HG03432 (cell line): ENCODE data around the gene PAX7.

Experiments used
- ATAC-seq: cut with Tn5 transposase; IDR thresholded peaks from one replicate; pipeline ENCODE4 v1.9.1; 2021; ENCODE audit warnings: mild to moderate bottlenecking, moderate library complexity; ENCODE audit not compliant: unreplicated experiment

PAX7 gene

DNA sequence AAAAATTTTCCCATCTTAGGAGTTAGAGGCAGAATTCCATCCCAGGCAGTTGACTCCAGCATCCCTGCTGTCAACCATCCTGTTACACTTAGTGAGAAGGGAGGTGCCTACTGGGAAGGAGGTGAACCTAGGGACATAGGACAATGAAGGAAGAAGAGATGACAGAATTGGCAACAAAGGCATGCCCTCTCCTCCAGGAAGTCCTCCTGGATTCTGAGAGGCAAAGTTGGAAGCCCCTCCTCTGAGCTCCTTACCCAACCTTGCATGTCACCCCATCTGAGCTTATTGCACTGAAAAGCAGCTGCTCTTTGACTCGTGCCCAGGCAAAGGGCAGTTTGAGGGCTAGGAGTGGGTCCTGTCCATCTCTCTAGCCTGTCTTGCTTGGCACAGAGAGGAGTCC lies 66.9 kb downstream of the PAX7 start:
- ATAC-seq: no peak

DNA sequence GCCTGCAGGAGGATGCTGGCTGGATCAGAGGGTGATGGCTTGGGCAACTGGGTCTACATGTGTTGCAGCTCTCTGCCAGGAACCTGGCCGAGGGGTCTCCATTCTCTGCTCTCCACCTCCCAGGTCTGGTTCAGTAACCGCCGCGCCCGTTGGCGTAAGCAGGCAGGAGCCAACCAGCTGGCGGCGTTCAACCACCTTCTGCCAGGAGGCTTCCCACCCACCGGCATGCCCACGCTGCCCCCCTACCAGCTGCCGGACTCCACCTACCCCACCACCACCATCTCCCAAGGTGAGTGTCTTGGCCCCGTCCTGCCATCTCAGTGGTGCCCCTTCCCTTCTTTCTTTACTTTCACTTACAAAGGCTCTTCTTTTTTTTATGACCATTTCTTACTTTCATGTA lies 69.9 kb downstream of the PAX7 start:
- no peak for ATAC-seq

DNA sequence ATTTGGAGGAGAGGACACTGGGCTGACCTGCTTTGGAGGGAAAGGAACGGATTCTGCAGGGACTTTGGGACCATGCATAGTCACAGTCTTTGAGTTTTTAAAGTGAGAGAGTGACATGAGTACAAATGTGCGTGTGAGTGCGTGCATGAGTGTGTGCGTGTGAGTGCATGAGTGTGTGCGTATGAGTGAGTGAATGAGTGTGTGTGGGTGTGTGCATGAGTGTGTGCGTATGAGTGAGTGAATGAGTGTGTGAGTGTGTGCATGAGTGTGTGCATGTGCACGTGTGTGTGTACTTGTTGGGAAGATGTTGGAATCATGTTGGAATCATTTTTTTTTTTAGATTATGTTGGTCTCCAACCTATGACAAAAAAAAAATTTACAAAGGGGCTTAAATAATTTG lies 70.5 kb downstream of the PAX7 start:
- no peak for ATAC-seq

DNA sequence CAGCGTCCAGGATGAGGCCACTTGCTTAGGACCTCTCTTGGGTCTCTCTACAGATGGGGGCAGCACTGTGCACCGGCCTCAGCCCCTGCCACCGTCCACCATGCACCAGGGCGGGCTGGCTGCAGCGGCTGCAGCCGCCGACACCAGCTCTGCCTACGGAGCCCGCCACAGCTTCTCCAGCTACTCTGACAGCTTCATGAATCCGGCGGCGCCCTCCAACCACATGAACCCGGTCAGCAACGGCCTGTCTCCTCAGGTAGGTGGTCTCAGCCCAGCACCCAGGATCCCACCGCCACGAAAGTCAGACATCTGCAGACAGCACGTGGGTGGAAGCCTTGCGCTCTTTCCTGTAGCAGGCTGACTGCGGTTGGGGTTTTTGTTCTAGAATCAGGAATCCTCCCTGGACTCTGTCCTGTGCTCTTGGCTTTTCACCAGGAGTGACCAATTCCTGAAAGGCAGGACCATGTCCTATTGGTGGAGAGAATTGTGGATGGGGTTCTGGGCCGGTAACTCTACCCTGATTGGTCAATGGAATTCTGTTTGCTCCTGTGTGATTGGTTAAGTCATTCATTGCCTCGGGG lies 72.5 kb downstream of the PAX7 start:
- ATAC-seq: no peak

DNA sequence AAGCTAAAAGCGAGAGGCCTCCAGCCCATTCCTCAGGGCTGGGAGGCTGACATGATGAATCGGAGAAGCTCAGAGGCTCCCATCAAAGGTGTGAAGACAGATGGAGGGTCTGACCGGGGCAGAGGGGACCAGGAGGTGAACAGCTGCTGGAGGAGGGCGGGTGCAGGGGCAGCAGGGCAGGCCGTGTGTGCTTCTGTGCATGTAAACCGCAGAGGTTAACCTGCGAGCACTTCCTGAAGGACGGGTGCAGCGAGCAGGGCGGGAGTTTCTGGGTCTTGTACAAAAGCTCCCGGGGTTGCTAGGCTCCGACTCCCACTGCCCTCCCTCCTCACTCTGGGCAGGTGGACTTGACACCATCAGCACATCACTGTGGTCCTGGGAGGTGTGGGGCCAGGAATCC lies 75.2 kb downstream of the PAX7 start:
- no peak for ATAC-seq

DNA sequence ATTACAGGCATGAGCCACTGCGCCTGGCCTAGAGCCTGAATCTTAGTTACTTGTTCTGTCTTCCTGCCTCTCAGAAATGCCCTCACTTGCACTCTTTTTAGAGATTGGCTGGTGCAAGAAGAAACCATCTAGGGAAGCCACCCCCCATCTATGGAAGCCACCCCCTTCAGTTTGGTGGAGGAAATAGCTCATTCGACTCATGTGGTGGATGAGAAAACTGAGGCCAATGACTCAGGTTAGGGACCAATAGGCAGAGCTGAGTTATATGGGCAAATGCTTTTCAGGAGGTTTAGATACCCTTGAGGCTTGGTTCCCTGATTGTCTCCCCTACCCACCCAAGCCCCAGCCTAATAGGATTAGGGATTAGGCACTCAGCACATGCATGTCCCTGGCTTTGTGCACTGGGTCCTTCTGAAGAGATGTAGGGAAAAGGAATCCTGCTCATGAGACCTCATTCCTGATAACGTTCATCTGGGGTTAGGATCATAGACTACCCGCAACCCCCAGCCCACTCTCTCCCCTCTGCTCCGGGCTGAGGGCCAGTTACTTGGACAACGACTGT lies 77.1 kb downstream of the PAX7 start:
- no peak for ATAC-seq

DNA sequence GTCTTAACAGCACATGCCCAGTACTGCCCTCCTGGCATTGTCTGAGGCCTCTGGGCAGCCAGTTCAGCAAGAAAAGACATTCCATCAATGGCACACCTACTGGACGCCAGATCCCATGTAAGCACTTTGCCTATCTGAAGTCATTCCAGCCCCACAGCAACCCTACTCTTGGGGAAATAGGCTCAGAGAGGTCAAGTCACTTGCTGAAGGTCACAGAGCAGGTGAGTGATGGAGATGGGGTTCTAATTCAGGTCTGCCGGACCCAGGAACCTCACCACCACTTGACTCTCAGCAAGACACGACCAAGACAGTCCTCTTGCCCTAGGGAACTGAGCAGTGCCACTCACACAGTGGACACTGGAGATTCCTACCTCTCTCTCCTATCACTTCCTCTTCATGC lies 79.4 kb downstream of the PAX7 start:
- ATAC-seq: no peak

DNA sequence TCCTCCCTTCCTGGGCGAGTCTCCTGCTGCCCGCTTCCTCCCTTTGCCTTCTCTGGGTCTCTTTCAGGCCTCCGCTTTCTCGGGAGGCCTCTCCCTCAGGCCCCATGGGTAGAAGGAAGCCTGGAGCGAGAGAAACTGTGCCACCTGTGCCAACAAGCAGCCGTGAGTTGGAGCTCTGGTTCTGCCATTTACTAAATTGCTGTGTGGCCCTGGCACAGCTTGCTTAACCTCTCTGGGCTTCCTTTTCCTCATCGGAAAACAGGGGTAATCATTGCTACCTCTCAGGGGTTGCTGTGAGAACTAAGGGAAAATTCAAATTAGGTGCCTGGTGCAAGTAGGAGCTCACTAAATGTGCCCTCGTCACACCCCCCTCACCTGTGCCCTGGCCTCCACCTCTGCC lies 80.4 kb downstream of the PAX7 start:
- no peak for ATAC-seq

DNA sequence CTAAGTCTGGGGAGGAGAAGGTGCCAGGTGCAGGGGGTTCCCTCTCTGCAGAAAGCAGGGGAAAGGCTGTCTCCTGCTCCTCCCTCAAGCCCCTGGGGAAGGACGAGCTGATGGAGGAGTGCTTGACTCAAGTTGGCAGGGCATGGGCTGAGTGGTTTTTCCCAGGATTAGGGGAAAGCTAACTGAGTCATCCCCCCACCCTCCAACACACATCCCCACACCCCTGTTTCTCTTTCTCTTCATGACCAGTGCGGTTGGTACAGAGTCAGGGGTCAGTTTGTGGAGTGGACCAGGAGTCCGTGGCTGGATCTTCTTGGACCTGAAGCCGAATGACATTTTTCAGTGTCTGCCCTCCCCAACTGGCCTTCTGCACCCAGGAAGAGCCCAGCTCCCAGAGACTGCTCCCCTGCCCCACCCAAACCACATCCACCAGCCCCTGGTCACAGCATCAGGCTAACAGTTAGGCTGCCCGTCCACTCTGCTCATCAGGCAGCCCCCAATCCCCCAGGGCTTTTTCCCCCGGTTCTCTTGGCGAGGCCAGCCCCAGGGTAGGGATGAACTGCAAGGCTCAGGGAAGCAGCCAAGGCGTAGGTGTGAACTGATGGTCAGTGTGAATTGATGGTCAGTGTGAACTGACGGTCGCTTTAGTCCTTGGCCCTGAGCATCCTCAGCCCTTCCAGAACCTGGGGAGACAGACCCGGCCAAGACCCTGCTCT lies 81.0 kb downstream of the PAX7 start:
- no peak for ATAC-seq

DNA sequence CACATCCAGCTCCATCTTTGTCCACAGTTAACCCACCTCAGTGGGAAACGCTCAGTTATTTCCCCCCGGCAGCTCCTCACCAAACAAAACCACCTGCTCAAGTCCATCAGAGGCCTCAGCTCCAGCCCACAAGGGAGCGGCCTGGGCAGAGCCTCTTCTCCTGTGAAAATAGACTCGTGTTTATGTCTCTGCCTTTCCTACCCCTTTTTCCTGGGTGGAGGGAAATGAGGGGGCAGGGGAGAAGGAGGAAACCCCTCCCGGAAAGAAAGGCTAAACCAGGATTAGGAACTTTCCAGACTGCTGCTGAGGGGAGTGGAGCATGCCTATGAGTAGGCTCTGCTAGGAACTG lies 81.6 kb downstream of the PAX7 start:
- ATAC-seq: no peak

DNA sequence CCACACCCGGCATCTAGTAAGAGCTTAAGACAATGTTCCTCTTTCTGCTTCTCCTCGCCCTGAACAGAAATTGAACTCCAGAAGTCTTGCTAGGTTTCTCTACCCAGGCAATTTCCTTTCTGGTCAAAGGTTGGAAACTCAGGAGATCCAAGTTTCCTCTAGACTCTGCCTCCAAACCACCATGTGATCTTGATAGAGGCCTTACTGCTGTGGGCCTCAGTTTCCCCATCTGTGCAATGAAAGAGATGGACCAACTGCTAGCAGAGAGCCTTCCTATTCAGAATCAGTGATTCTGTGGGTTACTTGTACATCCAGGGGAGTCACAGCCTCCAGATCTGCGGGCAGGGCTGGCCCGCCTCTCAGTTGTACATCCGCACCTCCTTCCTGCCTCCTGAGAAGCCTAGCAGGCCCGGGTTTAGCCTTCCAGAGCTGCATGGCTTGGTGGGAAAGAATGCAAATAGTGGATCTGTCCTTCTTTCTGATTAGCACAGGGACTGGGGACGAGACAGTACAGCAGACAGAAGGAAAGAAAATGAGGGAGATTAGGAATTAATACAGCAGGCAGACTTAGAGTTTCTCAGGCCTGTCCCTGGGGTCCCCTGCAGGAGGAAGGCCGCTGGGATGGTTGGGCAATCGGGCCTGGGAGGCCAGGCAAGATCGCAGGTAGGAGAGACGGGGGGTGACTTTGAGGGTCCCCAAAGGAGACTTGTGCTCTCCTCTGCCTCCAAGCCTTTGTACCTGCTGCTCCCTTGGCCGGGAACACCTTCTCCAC lies 83.9 kb downstream of the PAX7 start:
- ATAC-seq: no peak

DNA sequence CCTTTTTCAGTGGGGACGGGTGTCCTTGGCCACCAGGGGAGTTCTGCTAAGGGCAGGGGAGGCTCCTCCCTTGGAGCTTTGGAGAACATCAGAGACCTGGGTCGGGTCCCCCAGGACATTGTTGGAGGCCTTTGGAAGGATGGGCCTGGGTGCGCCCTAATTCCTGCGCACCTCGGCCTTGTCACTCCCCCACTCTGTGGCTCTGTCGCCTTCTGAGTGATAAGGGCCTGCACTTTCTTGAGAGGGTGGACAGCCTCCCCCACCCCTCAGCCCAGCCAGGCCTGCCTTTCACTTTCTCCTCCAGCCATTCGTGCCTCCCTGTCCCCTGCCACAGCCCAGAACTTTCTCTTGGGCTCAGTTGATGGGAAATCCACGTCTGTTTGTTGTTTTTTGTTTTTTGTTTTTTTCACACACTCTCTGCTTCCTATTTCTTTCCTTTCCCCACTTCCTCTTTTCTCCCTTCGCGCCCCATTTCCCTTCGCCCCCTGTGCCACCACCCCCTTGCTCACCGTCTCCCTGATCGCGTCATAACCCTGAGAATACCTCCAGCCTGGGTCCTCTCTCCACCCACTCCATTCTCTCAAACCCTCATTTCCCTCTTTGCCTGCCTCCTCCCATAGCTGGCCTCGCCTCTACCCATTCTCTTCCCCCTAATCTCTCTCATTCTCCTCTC lies 85.6 kb downstream of the PAX7 start:
- no peak for ATAC-seq

DNA sequence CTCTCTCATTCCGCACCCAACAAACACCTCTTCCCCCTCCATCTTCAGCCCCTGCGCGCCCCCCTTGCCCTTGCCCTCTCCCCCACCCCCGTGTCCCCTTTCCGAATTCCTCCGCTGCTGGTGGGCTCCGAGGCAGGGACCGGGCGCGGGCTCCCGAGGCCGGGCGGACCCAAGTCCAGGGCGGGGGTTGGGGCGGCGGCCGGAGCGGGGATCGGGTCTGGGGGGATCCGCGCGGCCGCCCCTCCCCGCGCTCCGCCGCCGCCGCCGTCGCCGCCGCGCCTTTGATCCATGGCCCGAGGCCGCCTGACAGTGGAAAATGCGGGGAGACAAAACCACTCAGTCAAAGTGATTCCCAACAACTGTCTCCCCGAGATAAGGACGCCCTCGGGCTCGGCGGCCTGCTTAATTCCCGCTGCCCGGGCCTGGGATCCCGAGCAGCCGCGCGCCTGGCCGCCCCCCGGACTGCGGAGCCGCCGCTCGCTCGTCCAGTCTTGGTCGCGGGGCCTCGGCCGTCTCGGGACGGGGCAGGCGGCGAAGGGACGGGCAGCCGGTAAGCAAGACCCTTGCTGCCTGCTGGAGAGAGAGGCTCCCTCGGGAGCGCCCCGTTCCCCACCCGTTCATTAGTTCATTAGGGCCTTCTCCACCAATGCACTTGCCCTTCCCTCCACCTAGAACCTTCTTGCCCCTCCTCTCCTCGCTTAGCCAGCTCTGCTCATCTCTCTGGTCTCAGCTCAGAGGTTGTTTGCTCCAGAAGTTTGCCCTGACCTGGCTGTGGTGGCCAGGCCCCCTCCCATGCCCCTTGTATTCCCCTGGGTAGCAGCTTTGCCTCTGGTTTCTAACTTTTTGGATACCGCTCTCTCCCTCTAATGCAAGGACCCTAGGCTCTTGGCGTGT lies 86.4 kb downstream of the PAX7 start:
- ATAC-seq: no peak

DNA sequence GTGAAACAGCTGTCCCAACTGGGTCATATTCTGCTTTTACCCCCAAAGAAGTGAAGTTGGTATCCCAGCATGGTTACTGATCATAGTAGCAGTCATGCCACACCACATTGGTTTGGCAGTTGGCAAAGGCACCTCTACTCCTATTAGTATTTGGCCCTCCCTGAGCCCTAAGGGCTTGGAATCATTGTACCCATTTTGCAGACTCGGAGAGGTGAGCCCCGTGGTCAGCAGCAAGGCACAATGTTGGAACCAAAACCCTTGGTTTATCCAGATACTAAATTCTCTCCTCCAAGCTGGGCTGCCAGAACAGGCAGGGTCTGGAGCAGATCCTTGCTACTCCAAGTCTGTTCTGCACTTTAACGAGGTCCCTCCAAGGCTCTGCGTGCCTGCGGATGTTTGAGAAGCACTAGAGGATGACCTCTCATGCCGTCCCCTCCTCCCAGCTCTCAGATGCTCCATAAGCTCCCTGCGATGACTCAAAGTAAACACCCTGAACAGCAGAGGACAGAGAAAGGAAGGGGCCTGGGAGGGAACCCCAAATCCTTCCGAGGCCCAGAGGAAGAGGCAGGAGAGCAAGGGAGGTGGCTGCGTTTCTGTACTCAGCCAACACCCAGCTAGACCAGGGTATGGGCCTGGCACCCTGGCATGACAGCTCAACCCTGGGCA lies 89.3 kb downstream of the PAX7 start:
- ATAC-seq: no peak

DNA sequence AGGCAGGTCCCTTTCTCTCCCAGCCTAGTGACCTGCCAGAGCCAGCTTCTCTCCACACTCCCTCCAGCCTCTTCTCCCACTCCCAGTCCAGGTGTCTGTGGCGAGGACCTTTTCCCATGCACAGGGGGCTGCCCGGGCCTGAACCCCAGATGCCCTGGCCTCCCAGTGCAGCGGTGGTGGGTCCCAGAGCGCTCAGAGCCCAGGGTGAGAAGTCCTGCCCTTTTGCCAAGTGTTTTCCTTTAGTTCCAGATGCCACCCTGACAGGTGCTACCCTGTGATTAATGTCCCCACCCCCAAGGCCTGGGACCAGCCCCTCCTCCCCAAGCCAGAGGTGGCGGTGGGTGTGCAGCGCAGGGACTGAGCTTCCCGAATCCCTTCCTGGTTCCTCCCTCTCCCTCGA lies 90.4 kb downstream of the PAX7 start:
- ATAC-seq: no peak

DNA sequence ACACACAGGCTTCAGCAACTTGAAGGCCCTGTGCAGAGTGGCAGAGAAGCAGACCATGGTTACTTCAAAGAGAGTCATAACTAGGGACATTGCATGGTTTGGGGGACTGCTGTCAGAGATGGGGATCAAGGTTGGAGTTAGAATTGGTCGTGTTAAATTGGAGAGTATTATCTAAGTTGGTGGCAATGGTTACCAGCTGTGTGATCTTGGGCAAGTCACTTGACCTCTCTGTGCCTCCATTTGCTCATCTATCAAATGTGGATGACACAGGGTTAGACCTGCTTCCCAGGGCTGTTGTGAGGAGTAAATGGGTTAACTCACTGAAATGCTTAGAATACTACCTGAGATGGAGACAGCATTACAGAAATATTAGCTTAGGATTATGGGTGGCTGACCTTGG lies 91.1 kb downstream of the PAX7 start:
- ATAC-seq: no peak

DNA sequence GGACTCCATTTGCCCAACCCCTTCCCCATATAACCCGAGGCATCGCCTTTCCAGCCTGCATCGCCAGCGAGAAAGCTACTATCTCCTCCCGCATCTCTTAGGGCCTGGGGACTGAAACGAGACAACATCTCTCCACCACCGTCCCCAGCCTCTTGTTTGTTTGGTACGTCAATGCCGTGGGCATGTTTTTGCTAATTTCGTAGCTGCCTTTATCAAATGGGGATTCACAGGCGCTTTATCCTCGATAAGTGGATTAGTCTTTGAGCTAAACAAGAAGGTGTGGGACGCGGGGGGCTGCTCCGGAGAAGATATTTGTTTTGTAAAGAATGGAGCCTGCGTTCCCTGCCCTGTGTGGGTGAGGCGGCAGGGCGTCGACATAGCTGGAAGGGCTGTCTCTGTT lies 91.6 kb downstream of the PAX7 start:
- ATAC-seq: no peak

DNA sequence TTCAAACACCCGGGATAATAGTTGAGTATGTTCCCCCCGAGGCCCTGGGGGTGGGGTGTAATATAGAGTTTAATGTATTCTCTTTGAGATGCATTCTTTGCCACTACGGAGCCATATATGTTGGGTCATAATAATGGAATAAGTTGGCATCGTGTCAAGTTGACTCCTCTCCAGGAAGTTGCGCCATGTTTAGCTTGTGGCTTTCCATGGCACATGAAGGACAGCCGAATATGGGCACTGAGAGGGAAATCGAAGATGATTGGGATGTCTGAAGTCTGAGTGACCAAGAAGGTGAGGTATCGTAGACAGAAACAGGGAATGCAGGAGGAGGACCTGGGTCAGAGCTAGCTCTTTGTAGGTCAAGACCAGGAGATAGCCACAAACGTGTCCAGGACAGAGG lies 92.6 kb downstream of the PAX7 start:
- ATAC-seq: no peak

DNA sequence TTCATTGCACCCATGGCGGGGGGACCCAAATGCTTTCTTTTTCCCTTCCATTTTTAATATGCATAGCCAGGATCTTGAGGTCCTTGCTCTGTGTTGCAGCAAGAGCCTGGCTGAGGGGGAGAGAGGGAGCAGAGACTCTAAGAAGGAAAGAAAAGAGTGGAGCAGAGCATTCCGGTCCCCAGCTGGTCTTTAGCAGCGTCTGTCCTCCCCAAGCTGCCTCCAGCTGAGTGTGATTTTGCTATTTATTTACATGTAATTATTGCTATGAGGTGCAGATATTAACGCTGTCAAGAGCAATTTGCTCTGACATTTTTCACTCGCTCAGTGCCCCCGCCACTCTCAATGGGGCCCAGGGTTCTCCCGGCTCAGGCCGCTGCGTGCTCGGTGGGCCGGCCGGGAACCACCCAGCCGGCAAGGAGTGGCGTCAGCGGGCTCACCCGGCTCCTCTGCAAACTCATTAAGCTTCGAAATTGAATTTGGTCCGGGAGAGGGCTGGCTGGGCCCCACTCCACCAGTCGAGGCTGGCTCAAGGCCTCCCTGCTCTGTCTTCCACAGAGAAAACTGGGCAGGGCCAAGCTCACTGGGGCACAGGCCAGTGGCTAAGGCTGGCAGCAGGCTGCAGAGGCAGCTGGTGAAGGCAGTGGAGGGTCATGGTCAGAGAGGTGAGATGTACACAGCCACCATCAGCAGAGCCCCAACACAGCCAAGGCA lies 93.2 kb downstream of the PAX7 start:
- no peak for ATAC-seq
